ENCODE results near the gene PTPN21.
A peak's percentile ranks its signal among the peaks of the same experiment; 100 is the strongest.

The PTPN21 gene

DNA sequence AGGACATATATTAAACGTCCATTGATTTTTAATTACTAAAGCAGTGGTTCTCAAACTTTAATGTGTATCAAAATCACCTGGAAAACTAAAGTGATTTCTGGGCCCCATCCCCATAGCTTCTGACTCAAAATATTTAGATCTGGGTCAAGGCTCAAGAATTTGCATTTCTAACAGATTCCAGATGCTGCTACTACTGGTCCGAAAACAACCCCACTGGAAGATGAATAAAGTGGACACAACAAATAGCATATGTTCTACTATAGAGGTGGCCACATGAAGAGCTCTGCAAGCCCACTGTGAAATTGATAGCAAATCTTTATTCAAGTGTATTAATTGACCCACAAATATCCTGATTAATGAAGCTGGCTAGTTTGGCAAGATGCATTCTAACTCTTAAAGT, 99.9 kb downstream of the PTPN21 start:
- DNase-seq = no peak

DNA sequence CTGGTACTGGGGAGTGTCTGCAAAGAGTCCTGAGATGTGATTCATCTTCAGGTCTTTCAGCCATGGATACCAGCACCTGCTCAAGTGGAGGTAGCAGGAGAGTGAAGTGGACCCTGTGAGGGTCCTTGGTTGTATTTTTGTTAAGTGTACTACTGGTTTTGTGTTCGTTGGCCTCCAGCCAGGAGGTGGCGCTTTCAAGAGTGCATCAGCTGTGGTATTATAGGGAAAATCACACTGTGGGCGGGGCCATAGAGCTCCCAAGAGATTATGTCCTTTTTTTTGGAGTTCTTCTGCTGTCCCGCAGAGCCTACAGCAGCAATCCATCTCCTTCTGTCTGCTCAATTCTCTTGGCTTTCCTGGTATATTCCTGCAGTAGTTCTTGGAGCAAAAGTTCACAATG, 102.6 kb downstream of the PTPN21 start:
- no peak for DNase-seq

DNA sequence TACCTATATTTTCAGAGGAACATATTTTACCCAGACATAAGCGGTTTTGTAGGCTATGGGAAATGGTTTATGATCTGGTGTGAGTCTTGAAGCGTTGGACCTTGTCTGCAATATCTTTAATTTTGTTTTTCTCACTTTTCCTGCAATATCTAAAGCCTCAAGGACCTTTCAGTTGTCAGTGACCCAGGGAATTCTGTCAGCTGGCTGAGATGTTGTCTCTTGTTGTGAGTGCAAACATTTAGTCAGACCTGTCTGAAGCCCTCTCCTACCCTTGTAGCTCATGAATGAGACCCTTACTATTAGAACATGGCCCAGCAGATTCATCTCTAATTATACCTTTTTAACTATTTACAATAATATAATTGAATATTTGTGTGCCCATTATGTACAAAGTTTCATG, 115.7 kb downstream of the PTPN21 start:
- no peak for DNase-seq

DNA sequence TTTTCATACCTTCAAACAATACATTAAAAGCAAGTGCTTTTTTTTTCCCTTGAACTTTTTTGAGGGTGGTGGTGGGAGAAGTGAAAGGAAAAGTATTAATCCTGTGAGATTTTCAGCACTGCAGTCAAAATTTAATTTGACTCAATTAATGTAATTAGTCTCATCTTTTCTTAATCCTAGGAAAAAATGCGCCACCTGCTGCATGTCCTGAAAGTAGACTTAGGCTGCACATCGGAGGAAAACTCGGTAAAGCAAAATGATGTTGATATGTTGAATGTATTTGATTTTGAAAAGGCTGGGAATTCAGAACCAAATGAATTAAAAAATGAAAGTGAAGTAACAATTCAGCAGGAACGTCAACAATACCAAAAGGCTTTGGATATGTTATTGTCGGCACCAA, 117.1 kb downstream of the PTPN21 start:
- no peak for DNase-seq

DNA sequence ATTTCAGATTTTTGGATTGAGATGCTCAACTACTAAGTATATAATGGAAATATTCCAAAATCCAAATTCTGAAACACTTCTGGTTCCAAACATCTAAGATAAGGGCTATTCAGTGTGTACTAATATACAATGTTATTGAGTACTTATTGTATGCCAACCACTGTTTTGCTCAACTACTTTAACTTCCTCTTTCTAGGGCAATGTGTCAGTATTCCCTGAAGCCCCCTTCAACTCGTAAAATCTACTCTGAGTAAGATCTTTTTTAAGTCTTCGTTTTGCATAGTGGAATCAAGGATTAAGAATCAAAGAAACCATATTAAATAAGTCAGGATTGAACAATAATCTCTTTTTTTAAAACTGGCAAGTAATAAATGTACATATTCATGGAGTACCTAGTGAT, 123.8 kb downstream of the PTPN21 start:
- DNase-seq = no peak

DNA sequence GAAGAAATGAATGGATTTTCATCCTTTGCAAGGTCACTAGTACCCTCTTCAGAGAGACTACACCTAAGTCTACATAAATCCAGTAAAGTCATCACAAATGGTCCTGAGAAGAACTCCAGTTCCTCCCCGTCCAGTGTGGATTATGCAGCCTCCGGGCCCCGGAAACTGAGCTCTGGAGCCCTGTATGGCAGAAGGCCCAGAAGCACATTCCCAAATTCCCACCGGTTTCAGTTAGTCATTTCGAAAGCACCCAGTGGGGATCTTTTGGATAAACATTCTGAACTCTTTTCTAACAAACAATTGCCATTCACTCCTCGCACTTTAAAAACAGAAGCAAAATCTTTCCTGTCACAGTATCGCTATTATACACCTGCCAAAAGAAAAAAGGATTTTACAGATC, 128.5 kb downstream of the PTPN21 start:
- DNase-seq = no peak

DNA sequence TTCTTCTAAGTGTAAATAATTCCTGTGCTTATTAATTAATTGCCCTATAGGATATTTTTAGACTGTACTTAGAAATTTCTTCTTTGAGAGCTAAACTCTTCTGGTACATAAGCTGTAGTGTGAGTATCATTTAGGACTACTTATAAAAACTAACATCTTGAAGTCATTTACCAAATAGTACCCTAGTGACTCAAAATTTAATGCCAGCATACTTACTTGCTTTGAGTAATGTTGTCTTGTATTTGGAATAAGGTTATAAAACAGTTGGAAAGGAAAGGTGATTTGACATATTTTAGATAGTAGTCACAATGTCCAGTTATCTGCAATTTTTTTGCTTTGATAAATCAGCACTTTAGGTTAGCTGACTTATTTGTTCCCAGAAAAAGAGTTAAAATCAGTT, 130.2 kb downstream of the PTPN21 start:
- DNase-seq = no peak

DNA sequence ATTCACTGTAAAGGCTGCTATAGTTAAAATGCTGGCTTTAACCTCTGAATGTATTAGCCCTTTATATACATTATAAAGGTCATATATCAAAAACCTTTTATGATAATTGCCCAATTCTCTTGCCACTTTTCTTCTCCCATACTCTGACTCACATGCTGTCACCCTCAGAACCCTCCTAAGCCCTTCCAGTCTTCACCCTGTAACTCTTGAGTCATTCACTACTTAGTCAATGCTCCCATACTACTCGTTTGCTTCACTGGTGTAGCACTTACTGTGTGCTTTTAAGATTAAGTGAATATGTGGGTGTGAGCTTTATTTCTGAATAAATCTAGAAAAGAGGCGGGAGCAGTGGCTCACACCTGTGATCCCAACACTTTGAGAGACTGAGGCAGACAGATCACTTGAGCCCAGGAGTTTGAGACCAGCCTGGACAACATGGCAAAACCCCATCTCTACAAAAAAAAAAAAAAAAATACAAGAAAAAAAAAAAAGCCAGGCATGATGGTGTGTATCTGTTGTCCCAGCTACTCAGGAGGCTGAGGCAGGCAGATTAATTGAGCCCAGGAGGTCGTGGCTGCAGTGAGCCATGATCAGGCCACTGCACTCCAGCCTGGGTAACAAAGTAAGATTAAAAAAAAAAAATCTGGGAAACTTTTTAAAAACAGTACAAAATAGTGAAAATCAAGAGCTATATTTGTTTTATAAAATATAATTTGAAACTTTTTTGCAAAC, 131.7 kb downstream of the PTPN21 start:
- no peak for DNase-seq

DNA sequence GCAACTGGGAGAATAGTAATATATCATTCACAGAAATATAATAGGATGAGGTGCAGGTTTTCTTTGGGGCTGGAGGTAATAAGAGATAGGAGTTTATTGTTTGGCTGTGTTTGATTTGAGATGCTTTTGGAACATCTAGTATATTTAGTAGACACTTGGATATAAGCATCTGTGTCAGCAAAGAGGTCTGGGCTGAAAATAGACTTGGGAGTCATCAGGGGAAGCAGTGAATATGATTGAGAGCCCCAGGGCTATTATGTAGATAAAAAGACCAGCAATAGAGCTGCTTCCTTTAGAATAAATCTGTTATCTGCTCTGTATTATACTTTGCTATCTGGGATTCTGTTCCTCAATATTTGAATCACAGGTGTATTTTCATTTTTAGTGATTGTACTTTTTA, 132.8 kb downstream of the PTPN21 start:
- no peak for DNase-seq

DNA sequence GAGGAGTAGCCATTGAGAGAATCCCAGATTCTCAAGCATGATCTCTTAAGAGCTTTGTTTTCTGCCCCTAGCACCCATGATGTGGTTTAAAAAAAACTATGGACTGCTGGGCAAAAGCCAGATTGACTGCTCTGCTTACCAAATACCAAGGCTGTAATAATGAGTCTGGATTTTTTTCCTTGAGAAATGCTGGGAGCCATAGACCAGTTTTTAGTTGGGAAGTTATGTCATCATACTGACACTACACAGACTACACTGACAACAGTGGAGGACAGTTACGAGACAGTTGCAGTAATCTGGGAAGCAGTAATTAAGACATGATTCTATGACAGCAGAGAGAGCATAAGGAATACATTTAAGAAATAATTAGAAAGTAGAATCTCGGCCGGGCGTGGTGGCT, 133.5 kb downstream of the PTPN21 start:
- no peak for DNase-seq

DNA sequence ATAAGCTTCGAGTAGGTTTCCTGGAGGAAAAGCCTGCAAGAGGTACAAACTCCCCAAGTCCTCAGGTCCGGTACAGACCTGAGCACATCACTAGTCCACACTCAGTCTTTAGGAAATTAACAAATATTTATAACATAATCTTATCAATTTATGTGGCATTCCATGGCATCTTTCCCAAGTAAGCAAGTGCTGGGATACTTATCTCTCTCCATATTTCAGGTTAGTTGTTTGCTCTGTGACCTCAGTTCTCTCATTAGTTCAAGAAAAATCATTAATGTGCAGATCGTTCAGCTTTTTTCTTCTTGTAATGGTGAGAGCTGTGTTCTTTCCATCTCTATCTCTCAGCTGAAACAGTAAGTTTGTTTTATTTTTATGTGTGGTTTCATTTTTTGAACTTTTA, 134.6 kb downstream of the PTPN21 start:
- DNase-seq = no peak

DNA sequence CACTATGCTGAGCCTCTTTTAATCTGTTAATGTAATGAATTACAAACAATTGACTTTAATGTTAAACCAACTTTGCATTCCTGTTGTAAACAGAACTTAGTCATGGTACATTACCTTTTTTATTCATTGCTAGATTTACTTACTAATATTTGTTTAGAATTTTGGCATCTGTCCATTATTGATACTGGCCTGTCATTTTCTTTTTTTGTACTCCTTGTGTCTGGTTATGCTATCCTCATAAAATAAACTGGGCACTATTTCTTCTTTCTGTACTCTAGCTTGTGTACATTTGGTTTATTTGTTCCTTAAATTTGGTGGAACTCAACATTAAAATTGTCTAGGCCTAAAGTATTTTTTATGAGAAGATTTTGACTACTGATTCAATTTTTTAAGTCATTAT, 137.2 kb downstream of the PTPN21 start:
- DNase-seq = peak; percentile 26

Data from NCI-H345 (cell line).